HepG2 (cell line): ENCODE data around the gene C12orf56. TPM values are rescaled to one million over a fixed set of nuclear protein-coding genes. Genes with fewer than 3 reads are reported as not detected.

Experiments
- ATAC-seq: fragments of 200-7000 bp; cut with Tn5 transposase; 3 replicates; pipeline ENCODE4 v1.9.1; 2020; ENCODE audit warnings: mild to moderate bottlenecking, moderate library complexity
- Bru-seq: library from RNA; stranded (reverse); fragments of 400-500 nt; gene quantifications from one replicate; lab custom pipeline; 2021; lab: Mats Ljungman, UMichigan
- BruChase-seq, 2 experiments: library from RNA; stranded (reverse); fragments of 400-500 nt; gene quantifications; one replicate each; lab custom pipeline; 2021; lab: Mats Ljungman, UMichigan
- BruUV-seq: library from RNA; stranded (reverse); fragments of 400-500 nt; replicated peaks from 2 replicates; lab custom pipeline; 2021; lab: Mats Ljungman, UMichigan
- CTCF ChIA-PET: fragments of 300-600 bp; formaldehyde crosslinking; extraction: SDS; loops from one replicate; lab custom pipeline; 2021; ENCODE audit warnings: low total read pairs, inconsistent platforms, low intra/inter-chr PET ratio; lab: Yijun Ruan, JAX
- POLR2A ChIA-PET: fragments of 350-600 bp; sonication (Branson Sonifier 250); formaldehyde crosslinking; loops from one replicate; lab custom pipeline; 2020; ENCODE audit warnings: antibody characterized with exemption, inconsistent platforms; lab: Yijun Ruan, JAX
- DNase-seq: peaks from one replicate; pipeline ENCODE4 v3.0.0-alpha.2; 2015; ENCODE audit warnings: low spot score
- FAIRE-seq: peaks from 3 replicates; lab custom pipeline; 2011; peaks lifted over from hg19 to GRCh38; lab: Jason Lieb, UNC
- H2AFZ ChIP-seq: one replicate; pipeline ENCODE4 v1.6.1; 2011; ENCODE audit warnings: low read length, inconsistent platforms
- H3K27ac ChIP-seq: fragments of 300-600 bp; 3 replicates; pipeline ENCODE4 v1.8.0; 2011; ENCODE audit warnings: mixed run types, mild to moderate bottlenecking, mixed read lengths, low read length, inconsistent platforms; ENCODE audit not compliant: insufficient read depth; ENCODE audit errors: extremely low read length
- H3K27me3 ChIP-seq, 2 experiments: fragments of 200-600 bp in 1 of 2; 2 replicates in 1 of 2; 3 replicates in 1 of 2; pipeline versions ENCODE4 v1.6.0 to v1.8.0; 2011; ENCODE audit warnings: low read length in 2 of 2, mild to moderate bottlenecking in 2 of 2, moderate library complexity in 2 of 2, inconsistent platforms in 1 of 2; ENCODE audit not compliant: insufficient read depth in 2 of 2, control insufficient read depth in 1 of 2
- H3K36me3 ChIP-seq, 2 experiments: fragments of 200-600 bp in 1 of 2; replicated peaks in 1 of 2; 2 replicates in 1 of 2; 3 replicates in 1 of 2; pipeline versions ENCODE4 v1.5.1 to v1.8.0; 2011; ENCODE audit warnings: low read length in 2 of 2, inconsistent platforms in 1 of 2; ENCODE audit not compliant: insufficient read depth in 2 of 2, control insufficient read depth in 1 of 2
- H3K4me1 ChIP-seq: 2 replicates; pipeline ENCODE4 v1.5.1; 2012; ENCODE audit warnings: low read length, inconsistent platforms; ENCODE audit not compliant: insufficient read depth
- H3K4me2 ChIP-seq: 2 replicates; pipeline ENCODE4 v1.6.0; 2011; ENCODE audit warnings: low read depth, low read length, inconsistent platforms
- H3K4me3 ChIP-seq, 3 experiments: fragments of 200-600 bp in 1 of 3; sonication (generic), shearing (Covaris generic) in 1 of 3; replicated peaks in 1 of 3; 2 replicates each; pipeline ENCODE4 v1.5.1; 2011 to 2016; ENCODE audit warnings: low read length in 3 of 3, inconsistent platforms in 2 of 3, low read depth in 2 of 3, mild to moderate bottlenecking in 2 of 3, control low read depth in 1 of 3, mixed read lengths in 1 of 3; ENCODE audit not compliant: insufficient read depth in 1 of 3
- H3K79me2 ChIP-seq: one replicate; pipeline ENCODE4 v1.6.1; 2011; ENCODE audit warnings: low read length, inconsistent platforms; ENCODE audit not compliant: insufficient read depth
- H3K9ac ChIP-seq: 2 replicates; pipeline ENCODE4 v1.6.0; 2011; ENCODE audit warnings: mild to moderate bottlenecking, low read depth, low read length, inconsistent platforms; ENCODE audit not compliant: insufficient read depth
- H3K9me3 ChIP-seq: 2 replicates; pipeline ENCODE4 v1.5.1; 2012; ENCODE audit warnings: mild to moderate bottlenecking, low read length
- H4K20me1 ChIP-seq: 2 replicates; pipeline ENCODE4 v1.6.0; 2011; ENCODE audit warnings: inconsistent platforms, mild to moderate bottlenecking, low read length, moderate library complexity; ENCODE audit not compliant: insufficient read depth
- CEBPG ChIP-seq: IDR thresholded peaks from 2 replicates; pipeline ENCODE4 v1.6.1; 2016
- CHD2 ChIP-seq: IDR thresholded peaks from 2 replicates; pipeline ENCODE4 v1.6.1; 2011; ENCODE audit warnings: low read depth, low read length, improper control_type of control experiment
- ETV5 ChIP-seq: IDR thresholded peaks from 2 replicates; pipeline ENCODE4 v1.6.1; 2018; ENCODE audit warnings: missing biosample characterization, missing genetic modification reagents, inconsistent platforms, borderline replicate concordance
- FOXC1 ChIP-seq: sonication (generic); formaldehyde crosslinking; IDR thresholded peaks from 2 replicates; pipeline ENCODE4 v1.8.0; 2022; ENCODE audit warnings: mild to moderate bottlenecking, missing genetic modification reagents, borderline replicate concordance
- FOXM1 ChIP-seq: sonication (generic); formaldehyde crosslinking; IDR thresholded peaks from 2 replicates; pipeline ENCODE4 v1.5.0; 2020; ENCODE audit warnings: missing genetic modification reagents
- GZF1 ChIP-seq: sonication (generic); formaldehyde crosslinking; IDR thresholded peaks from 2 replicates; pipeline ENCODE4 v1.5.1; 2020; ENCODE audit warnings: mild to moderate bottlenecking, missing genetic modification reagents
- IRF2 ChIP-seq: IDR thresholded peaks from 2 replicates; pipeline ENCODE4 v1.6.1; 2018; ENCODE audit warnings: missing genetic modification reagents, missing compliant biosample characterization
- NFIB ChIP-seq: sonication (generic); formaldehyde crosslinking; IDR thresholded peaks from 2 replicates; pipeline ENCODE4 v1.9.0; 2021; ENCODE audit warnings: missing genetic modification reagents, mild to moderate bottlenecking, borderline replicate concordance
- SOX5 ChIP-seq: IDR thresholded peaks from 2 replicates; pipeline ENCODE4 v1.6.1; 2016; ENCODE audit warnings: borderline replicate concordance
- SP1 ChIP-seq, 2 experiments: fragments of 450-650 bp in 1 of 2; sonication (generic) in 1 of 2; formaldehyde crosslinking in 1 of 2; IDR thresholded peaks; 2 replicates each; pipeline versions ENCODE4 v1.4.0 to v1.6.1; 2016 to 2020; ENCODE audit warnings: missing genetic modification reagents in 1 of 2
- ZFP91 ChIP-seq: sonication (generic); formaldehyde crosslinking; IDR thresholded peaks from 2 replicates; pipeline ENCODE4 v1.9.0; 2022; ENCODE audit warnings: missing genetic modification reagents, mild to moderate bottlenecking, borderline replicate concordance
- ZNF280B ChIP-seq: sonication (generic); formaldehyde crosslinking; IDR thresholded peaks from 2 replicates; pipeline ENCODE4 v1.5.0; 2020; ENCODE audit warnings: missing genetic modification reagents, mild to moderate bottlenecking, borderline replicate concordance
- ZNF33A ChIP-seq: sonication (generic); formaldehyde crosslinking; IDR thresholded peaks from 2 replicates; pipeline ENCODE4 v1.5.1; 2020; ENCODE audit warnings: missing genetic modification reagents, mild to moderate bottlenecking, moderate library complexity, borderline replicate concordance
- ZNF362 ChIP-seq: sonication (generic); formaldehyde crosslinking; IDR thresholded peaks from 2 replicates; pipeline ENCODE4 v1.4.0; 2020; ENCODE audit warnings: missing genetic modification reagents, mild to moderate bottlenecking, borderline replicate concordance
- ZNF619 ChIP-seq: sonication (generic); formaldehyde crosslinking; IDR thresholded peaks from 2 replicates; pipeline ENCODE4 v1.4.0; 2020; ENCODE audit warnings: mild to moderate bottlenecking, missing genetic modification reagents
- WGBS: methylation state at CpG from one replicate; pipeline ENCODE4 v1.1.6; 2017; ENCODE audit warnings: low lambda C conversion rate; 5-methylcytosine and 5-hydroxymethylcytosine counted together
- in situ Hi-C: cut with HindIII; loops from 2 replicates; pipeline ENCODE4 v1.10.0; 2017; ENCODE audit warnings: low pct_unique_long_range_greater_than_20kb; ENCODE audit not compliant: extremely low pct_ligation_motif_present
- intact Hi-C: fragments of 100-400 bp; cut with micrococcal nuclease; formaldehyde crosslinking; loops from one replicate; pipeline ENCODE4 v1.10.0; 2022; ENCODE audit not compliant: unreplicated experiment
- long read RNA-seq, 2 experiments: library from RNA in 1 of 2; library from polyadenylated mRNA in 1 of 2; stranded (forward) in 1 of 2; unstranded in 1 of 2; transcript quantifications; one replicate each; pipeline ENCODE4 v2.0.0, GENCODE V29; 2019 to 2022
- polyA minus RNA-seq, 3 experiments: library from RNA; depleted of rRNA, polyadenylated mRNA; stranded (reverse); fragments of >200 nt; gene quantifications; 2 replicates each; pipeline ENCODE4 v1.2.3, GENCODE V29; 2011; ENCODE audit warnings: low replicate concordance in 1 of 3
- polyA plus RNA-seq, 8 experiments: library from polyadenylated mRNA; depleted of rRNA in 3 of 8; stranded (reverse) in 7 of 8; unstranded in 1 of 8; fragments of >200 nt; fragmentation: Illumina TruSeq in 4 of 8; extraction: Trizol in 4 of 8; gene quantifications; 2 replicates each; pipeline versions ENCODE4 v1.2.1 to v1.2.3, GENCODE V29; 2011 to 2016; ENCODE audit warnings: low read depth in 4 of 8, missing spikeins in 1 of 8, mixed read lengths in 1 of 8; ENCODE audit not compliant: insufficient read depth in 1 of 8
- total RNA-seq, 5 experiments: library from RNA; depleted of rRNA; stranded (reverse); fragments of >200 nt; fragmentation: Illumina TruSeq; extraction: Trizol; gene quantifications; 2 replicates each; pipeline ENCODE4 v1.2.3, GENCODE V29; 2016; ENCODE audit warnings: low read depth in 1 of 5

Gene C12orf56
- not detected in 2 replicates for total RNA-seq (2016; rRNA removed; fragmentation: Illumina TruSeq; extraction: Trizol)
- total RNA-seq (2016; cell fraction: cytosol; rRNA removed; fragmentation: Illumina TruSeq; extraction: Trizol; ENCODE audit: low read depth) = not detected in 2 replicates
- not detected in 2 replicates for total RNA-seq (2016; cell fraction: insoluble cytoplasmic fraction; rRNA removed; fragmentation: Illumina TruSeq; extraction: Trizol)
- not detected in 2 replicates for total RNA-seq (2016; cell fraction: membrane; rRNA removed; fragmentation: Illumina TruSeq; extraction: Trizol)
- not detected in 2 replicates for total RNA-seq (2016; cell fraction: nucleus; rRNA removed; fragmentation: Illumina TruSeq; extraction: Trizol)
- 0.07 TPM in 1 of 2 replicates, not detected in the other for polyA plus RNA-seq (2011; rRNA removed)
- not detected in 2 replicates for polyA plus RNA-seq (2011; cell fraction: cytosol; rRNA removed)
- not detected in 2 replicates for polyA plus RNA-seq (2011; cell fraction: nucleus; rRNA removed)
- polyA plus RNA-seq (2012) = not detected in 2 replicates
- not detected in 2 replicates for polyA plus RNA-seq (2016; cell fraction: cytosol; fragmentation: Illumina TruSeq; extraction: Trizol; ENCODE audit: low read depth)
- polyA plus RNA-seq (2016; cell fraction: insoluble cytoplasmic fraction; fragmentation: Illumina TruSeq; extraction: Trizol; ENCODE audit: low read depth) = not detected in 2 replicates
- polyA plus RNA-seq (2016; cell fraction: membrane; fragmentation: Illumina TruSeq; extraction: Trizol; ENCODE audit: low read depth) = not detected in 2 replicates
- polyA plus RNA-seq (2016; cell fraction: nucleus; fragmentation: Illumina TruSeq; extraction: Trizol; ENCODE audit: insufficient read depth, low read depth) = not detected in 2 replicates
- polyA minus RNA-seq (2011; rRNA and poly(A)+ RNA removed; ENCODE audit: low replicate concordance) = not detected in 2 replicates
- not detected in 2 replicates for polyA minus RNA-seq (2011; cell fraction: cytosol; rRNA and poly(A)+ RNA removed)
- not detected in 2 replicates for polyA minus RNA-seq (2011; cell fraction: nucleus; rRNA and poly(A)+ RNA removed)
- percentile 6 among the genes with signal in this experiment for Bru-seq, nascent RNA
- BruChase-seq, experiment 1, labeled RNA remaining after a 6-hour chase = percentile 3 among the genes with signal in this experiment
- BruChase-seq, experiment 2, labeled RNA remaining after a 2-hour chase = percentile 9 among the genes with signal in this experiment
- long read RNA-seq, experiment 1 = 0 reads
- long read RNA-seq, experiment 2 = 0 reads

GRCh38 chr12:64390275-64390851, at the start of gene C12orf56:
Gene C12orf56 (minus strand): TSS chr12:64390758. CDS start chr12:64390565, 193 bp downstream.
- H3K9ac ChIP-seq = peak within 1 kb of the TSS; percentile 13; the same call in 1 of the 2 replicates
- FAIRE-seq (no peak), ATAC-seq (peak; percentile 73), DNase-seq (no peak)
- CTCF ChIA-PET = no interaction called here
- in situ Hi-C loops = loop anchor here (5.0 to 10.0 kb wide), 2 partner anchors 116 to 563 kb away; no protein-coding TSS in a partner anchor
- BruUV-seq = no TSS peak
- no peak within 1 kb of the TSS for H3K27ac ChIP-seq
- no peaks in the 10 kb centered on the region for H3K36me3 ChIP-seq
- 7% methylated on average over 3 of the region's 66 CpGs for WGBS
- peaks cover 0 to 18% of the 10 kb centered on the region in 2 experiments; a peak in 3 of 5 replicates for H3K27me3 ChIP-seq
- intact Hi-C loops = no loop called here
- H3K79me2 ChIP-seq = no peaks in the 10 kb centered on the region
- H3K4me1 ChIP-seq = peaks cover 11% of the 10 kb centered on the region; the same call in 1 of the 2 replicates
- POLR2A ChIA-PET = no interaction called here
- H3K4me2 ChIP-seq = peak within 1 kb of the TSS; percentile 60
- no peaks in the 10 kb centered on the region for H3K9me3 ChIP-seq
- no peak within 1 kb of the TSS for H2AFZ ChIP-seq
- H4K20me1 ChIP-seq = no peaks in the 10 kb centered on the region
- peak within 1 kb of the TSS in 2 of 3 experiments; percentile 22 to 50; a peak in 3 of 6 replicates for H3K4me3 ChIP-seq
- no peak for TF ChIP-seq ZNF362 (CRISPR knock-in tag)
- TF ChIP-seq SOX5 (CRISPR knock-in tag) = no peak
- no peak for TF ChIP-seq FOXM1 (CRISPR knock-in tag)
- TF ChIP-seq CHD2 = no peak
- TF ChIP-seq ETV5 (CRISPR knock-in tag) = no peak
- TF ChIP-seq SP1 (IDR thresholded peaks at IDR 0.05) = no peak
- TF ChIP-seq SP1 (CRISPR knock-in tag; IDR thresholded peaks at IDR 0.05) = no peak
- no peak for TF ChIP-seq ZNF33A
- TF ChIP-seq ZFP91 (CRISPR knock-in tag) = no peak; the same call in 1 of the 2 replicates
- no peak for TF ChIP-seq GZF1
- TF ChIP-seq ZNF280B (CRISPR knock-in tag) = 0 out of 2 replicates have a peak, but pooled peaks have one; percentile 33
- TF ChIP-seq ZNF619 (CRISPR knock-in tag) = no peak
- TF ChIP-seq FOXC1 = no peak
- no peak for TF ChIP-seq IRF2 (CRISPR knock-in tag)
- TF ChIP-seq CEBPG (CRISPR knock-in tag) = no peak
- no peak for TF ChIP-seq NFIB (CRISPR knock-in tag)
